GM10266 (cell line): Measurements from ENCODE around the gene KRTAP5-4.
A peak's percentile ranks its signal among the peaks of the same experiment; 100 is the strongest.

ENCODE experiments used
- DNase-seq: peaks from one replicate; pipeline ENCODE4 v3.0.0; 2012; ENCODE audit errors: extremely low spot score
- TF ChIP-seq, protein P1 (sequence below): IDR thresholded peaks from 2 replicates; pipeline ENCODE4 v1.5.1; 2012; ENCODE audit warnings: mild to moderate bottlenecking, low read depth; ENCODE audit not compliant: control insufficient read depth, insufficient read depth; ENCODE audit errors: missing control alignments

KRTAP5-4 gene

DNA sequence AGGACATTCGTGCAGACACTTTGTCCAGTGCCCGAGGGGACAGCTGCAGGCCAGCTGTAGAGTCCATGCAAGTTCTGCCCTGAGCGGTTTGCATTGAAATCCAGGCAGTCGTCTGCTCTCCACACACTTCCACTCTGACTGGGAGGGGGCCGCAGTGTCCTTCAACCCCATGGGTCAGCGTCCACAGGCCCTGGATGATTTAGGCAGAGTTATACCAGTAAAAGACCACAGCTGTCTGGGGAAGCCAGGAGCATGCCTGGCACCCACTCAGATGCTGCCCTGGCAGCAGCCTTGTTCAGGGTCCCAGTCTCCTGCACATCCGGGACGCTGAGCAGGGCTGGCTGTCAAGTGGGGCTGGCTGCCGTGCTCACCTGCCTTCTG lies 34.1 kb upstream of the KRTAP5-4 start:
- TF ChIP-seq, protein P1, sequence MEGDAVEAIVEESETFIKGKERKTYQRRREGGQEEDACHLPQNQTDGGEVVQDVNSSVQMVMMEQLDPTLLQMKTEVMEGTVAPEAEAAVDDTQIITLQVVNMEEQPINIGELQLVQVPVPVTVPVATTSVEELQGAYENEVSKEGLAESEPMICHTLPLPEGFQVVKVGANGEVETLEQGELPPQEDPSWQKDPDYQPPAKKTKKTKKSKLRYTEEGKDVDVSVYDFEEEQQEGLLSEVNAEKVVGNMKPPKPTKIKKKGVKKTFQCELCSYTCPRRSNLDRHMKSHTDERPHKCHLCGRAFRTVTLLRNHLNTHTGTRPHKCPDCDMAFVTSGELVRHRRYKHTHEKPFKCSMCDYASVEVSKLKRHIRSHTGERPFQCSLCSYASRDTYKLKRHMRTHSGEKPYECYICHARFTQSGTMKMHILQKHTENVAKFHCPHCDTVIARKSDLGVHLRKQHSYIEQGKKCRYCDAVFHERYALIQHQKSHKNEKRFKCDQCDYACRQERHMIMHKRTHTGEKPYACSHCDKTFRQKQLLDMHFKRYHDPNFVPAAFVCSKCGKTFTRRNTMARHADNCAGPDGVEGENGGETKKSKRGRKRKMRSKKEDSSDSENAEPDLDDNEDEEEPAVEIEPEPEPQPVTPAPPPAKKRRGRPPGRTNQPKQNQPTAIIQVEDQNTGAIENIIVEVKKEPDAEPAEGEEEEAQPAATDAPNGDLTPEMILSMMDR, result no peak
- no peak for DNase-seq

DNA sequence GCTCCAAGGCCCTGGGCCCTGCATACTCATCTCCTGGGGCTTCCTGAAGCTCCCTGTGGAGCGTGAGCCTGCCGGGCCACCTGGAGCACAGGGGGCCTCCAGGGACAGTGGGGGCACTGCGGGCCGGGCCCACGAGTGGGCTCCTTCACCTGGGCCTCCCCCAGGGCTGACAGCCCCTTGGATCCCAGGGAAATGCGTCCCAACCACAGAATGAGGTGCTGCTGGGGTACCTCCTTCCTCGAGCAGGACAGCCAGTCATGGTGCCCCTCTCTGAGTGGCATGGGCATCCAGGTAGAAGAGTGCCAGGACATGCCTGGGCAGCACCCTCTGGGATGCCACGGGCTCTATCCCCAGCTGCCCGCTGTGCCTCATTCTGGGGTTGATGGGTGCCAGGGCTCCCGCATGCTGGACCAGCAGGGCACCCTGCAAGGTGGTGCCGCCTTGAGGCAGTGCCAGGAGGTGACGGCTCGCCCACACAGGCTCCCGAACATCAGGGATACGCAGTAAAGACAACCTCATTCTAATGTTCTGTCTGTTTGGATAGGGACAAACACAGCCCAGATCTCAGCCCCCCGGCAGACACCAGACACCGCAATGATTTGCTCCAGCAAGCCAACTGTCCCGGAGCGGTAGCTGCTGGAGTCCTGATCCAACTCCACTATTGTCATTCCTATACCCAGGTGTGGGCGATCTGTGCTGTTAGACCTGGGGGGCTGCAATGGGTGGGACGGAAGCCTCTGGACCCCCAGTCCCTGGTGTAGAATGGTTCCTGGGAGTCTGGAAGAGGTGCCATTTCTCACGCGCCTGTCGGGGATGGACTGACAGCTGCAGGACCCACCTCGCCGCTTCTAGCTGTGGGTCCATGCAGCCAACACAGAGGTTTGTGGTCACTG lies 33.5 kb upstream of the KRTAP5-4 start:
- DNase-seq, result no peak
- TF ChIP-seq, protein P1, result no peak

DNA sequence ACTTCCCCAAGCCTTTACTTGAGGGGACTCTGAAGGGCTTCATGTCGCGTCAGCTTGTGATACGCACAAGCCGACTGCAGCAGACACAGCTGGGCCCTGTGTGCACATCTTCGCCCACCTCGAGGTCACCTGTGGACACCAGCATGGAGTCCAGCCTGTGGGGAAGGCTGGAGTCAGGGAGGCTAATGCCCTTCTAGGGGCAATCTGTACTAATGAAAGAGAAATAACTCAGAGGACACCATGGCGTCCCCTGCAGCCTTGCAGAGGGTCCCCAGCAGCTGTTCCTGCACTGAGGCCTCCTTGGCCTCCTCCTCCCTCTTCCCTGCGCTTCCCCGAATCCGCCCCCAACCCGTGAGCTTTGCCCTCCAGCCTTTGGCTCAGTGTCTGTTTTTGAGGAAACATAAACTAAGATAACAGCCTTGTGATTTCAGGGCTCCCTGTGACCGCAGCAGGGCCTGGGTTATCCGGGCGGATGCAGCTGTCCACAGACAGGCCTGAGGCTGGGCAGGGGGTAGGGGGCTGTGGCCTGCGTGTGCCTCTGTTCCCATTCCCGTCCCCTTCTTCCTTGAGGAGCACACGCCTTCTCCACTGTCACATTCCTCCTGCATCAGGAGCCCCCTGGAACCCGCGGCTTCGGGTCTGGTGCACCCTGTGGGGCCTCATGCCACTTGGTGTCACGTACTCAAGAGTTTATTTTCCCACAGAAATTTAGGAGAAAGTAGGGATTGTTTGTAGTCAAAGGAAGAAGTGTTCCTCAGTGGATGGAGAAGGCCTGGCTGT lies 32.6 kb upstream of the KRTAP5-4 start:
- TF ChIP-seq, protein P1, result no peak
- DNase-seq, result no peak

DNA sequence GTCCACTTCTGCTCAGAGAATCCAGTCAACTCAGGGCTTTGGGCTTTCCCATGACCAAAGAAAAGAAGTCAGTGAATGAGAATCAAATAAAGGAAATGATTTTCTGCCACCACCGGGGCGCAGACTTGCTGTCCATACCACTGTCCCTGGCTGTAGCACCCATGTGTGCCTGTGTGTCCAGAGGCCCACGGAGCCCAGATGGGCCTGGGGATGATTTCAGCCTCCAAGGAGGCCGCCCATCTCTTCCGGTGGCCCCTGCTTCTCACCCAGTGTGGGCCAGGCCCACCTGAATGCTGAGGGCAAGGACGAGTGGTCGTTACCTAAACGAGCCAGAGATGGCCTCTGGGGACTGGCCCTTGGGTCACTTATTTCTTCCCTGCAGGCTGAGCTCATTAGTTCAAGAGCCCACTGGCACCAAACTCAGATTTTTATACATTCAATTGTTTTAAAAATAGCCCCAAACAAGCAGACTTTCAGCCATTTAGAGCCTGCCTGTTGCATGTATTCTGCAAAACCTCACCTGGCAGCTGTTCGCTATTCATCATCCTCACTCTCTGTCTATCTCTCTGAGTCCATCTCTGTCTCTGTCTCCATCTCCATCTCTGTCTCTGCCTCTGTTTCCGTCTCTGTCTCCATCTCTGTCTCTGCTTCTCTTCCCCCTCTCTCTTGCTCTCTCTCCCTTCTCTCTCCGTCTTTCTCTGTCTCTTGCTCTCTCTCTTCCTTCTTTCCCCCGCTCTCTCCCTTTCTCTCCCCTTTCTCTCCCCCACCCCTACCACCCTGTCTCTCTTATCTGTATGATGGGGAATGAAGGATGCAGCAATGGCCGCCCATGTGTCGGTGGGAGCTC lies 31.8 kb upstream of the KRTAP5-4 start:
- no peak for DNase-seq

DNA sequence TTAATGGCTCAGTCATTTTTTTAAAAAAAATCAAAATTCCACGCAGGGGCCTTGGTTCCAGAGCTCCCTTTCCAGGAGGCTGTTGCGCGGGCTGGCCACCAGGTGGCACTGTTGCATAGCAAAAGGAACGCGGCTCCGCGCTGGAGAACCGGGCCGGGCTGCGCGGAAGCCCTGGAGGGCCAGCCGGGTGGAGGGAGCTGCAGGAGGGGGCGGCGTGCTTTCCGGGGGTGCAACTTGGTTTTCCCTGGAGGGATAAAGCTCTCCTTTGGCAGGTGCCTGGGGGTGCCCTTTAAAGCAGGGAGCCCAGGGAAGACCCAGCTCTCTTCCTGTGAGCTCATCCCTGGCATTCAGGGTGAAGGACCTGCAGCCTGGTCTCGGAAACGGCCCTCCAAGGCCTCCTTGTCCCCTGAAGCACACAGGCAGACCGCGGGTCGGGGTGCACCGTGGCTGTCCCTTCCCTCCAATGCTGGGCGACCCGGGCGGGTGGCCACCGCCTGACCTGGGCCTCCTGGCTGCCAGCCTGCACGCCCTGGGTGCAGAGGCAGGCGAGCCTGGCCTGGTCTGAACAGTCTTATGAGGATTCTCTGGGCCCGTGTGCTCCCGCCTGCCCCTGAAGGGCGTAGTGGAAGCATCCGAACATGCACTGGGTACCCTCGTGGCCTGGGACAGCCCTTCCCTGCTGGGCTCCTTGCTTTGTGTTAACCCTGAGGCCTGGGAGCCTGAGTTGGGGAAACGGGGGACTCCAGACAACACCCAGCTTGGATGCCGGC lies 31.0 kb upstream of the KRTAP5-4 start:
- TF ChIP-seq, protein P1, result peak; percentile 96
- DNase-seq, result peak; percentile 91

More for the DNA sequence above, 31.8 kb upstream of the KRTAP5-4 start:
- TF ChIP-seq, protein P1, result no peak

DNA sequence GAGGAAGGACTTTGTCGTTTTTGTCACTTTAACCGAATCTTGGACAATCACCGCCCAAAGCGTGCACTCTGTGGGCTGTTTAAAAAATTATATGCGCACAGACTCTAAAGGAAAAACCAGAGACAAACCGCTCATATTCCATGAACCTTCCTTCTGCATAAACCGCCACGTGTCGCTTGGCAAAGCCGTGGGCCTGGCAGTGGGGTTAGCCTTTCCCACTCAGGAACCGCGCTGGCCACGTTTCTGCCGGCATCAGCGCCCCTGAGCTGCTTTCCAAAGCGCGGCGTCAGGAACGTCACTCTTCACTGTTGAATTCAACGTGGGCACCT lies 30.5 kb upstream of the KRTAP5-4 start:
- TF ChIP-seq, protein P1, result peak; percentile 7
- no peak for DNase-seq
